Measurements from ENCODE around the gene SHISA2. TPM values are rescaled to one million over a fixed set of nuclear protein-coding genes. Genes with fewer than 3 reads are reported as not detected.

SHISA2 gene
- total RNA-seq, 4 donors from 2014 or later, result 2.8 to 19.3 (median 3.2) TPM

DNA sequence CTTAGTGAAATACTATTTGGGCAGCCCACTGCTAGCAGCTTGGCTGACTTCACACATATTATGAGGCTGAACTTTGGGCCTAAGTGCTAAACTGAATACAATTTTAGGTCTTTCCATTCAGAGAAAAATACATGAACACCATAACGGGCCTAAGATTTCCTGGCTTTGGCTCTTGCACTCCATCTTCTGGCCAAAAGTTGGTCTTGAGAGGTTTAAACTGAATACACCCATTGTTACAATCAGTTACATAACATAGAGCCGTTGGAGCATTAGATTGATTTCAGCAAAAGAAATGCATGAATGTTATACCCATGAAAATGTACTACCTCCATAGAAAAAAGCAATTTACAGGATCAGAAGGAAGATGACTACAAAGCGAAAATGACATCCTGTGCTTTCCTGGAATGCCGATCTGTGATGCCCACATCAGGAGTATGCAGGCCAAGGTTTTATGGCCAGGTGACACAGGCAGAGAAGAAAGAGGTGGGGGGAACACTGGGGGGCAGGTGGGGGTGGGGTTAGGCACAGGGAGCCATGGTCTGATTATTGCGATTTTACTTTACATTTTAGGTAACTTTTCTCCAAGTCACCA, 11.1 kb upstream of the SHISA2 start:
- no peak overlapping the region for H3K27ac ChIP-seq
- TF ChIP-seq, protein P1, sequence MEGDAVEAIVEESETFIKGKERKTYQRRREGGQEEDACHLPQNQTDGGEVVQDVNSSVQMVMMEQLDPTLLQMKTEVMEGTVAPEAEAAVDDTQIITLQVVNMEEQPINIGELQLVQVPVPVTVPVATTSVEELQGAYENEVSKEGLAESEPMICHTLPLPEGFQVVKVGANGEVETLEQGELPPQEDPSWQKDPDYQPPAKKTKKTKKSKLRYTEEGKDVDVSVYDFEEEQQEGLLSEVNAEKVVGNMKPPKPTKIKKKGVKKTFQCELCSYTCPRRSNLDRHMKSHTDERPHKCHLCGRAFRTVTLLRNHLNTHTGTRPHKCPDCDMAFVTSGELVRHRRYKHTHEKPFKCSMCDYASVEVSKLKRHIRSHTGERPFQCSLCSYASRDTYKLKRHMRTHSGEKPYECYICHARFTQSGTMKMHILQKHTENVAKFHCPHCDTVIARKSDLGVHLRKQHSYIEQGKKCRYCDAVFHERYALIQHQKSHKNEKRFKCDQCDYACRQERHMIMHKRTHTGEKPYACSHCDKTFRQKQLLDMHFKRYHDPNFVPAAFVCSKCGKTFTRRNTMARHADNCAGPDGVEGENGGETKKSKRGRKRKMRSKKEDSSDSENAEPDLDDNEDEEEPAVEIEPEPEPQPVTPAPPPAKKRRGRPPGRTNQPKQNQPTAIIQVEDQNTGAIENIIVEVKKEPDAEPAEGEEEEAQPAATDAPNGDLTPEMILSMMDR (IDR thresholded peaks at IDR 0.05 in 4 of 5, conservative IDR thresholded peaks at IDR 0.05 in 1 of 5), result peak; percentile 22 to 71 (median 49)
- TF ChIP-seq POLR2A (IDR thresholded peaks at IDR 0.05), result no peak
- DNase-seq (no peak), ATAC-seq (peak; percentile 34 to 60)
- no peaks in the 10 kb centered on the region for H3K9me3 ChIP-seq
- no peaks in the 10 kb centered on the region for H3K27me3 ChIP-seq
- intact Hi-C loops (cut with DNase I; ENCODE audit: low total_unique reads) (loop anchor here (2.0 kb wide), 1 partner anchor 488 kb away; no protein-coding TSS in a partner anchor), in situ Hi-C loops (cut with MboI; ENCODE audit: low sequenced_read_pairs in 4 of 4) (loop anchor here in 2 of 4 donors (5.0 kb wide), 1 partner anchor 491 kb away; no protein-coding TSS in a partner anchor)
- no peak overlapping the region for H3K4me3 ChIP-seq
- peaks cover 0 to 5% of the 10 kb centered on the region in 2 donors for H3K4me1 ChIP-seq
- no peaks in the 10 kb centered on the region for H3K36me3 ChIP-seq

DNA sequence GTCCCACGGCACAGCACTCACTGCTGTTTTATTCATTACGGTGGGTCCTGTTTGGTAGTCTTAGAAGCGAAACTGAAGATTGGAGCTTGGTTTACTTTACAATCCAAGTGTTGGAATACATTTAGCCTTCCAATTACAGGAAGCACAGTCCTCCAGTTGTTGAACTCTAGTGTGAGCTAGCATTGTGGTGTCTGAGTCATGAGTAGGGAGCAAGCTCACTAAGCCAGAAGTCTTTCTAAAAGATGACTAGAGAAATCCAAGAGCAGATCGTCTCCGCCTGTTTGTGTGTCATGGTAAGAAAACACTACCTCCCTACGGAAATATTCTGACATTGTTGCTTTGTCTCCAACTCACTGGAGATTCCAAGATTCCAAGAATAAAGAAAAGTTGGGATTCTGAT, 10.1 kb upstream of the SHISA2 start:
- ATAC-seq (peak; percentile 77 to 85), DNase-seq (no peak)
- Histone ChIP-seq H3K4me1 (peaks cover 0 to 5% of the 10 kb centered on the region in 2 donors), H3K27me3 (no peaks in the 10 kb centered on the region), H3K4me3 (no peak overlapping the region), H3K36me3 (no peaks in the 10 kb centered on the region), H3K9me3 (no peaks in the 10 kb centered on the region), H3K27ac (peak overlapping the region in 1 of 4 donors; percentile 22)
- intact Hi-C loops (cut with DNase I; ENCODE audit: low total_unique reads), result loop anchor here (2.0 kb wide), 1 partner anchor 487 kb away; no protein-coding TSS in a partner anchor
- TF ChIP-seq, protein P1 (IDR thresholded peaks at IDR 0.05 in 4 of 5, conservative IDR thresholded peaks at IDR 0.05 in 1 of 5), result no peak
- TF ChIP-seq POLR2A (IDR thresholded peaks at IDR 0.05), result no peak
- in situ Hi-C loops (cut with MboI; ENCODE audit: low sequenced_read_pairs in 4 of 4), result loop anchor here in 2 of 4 donors (5.0 kb wide), 1 partner anchor 490 kb away; no protein-coding TSS in a partner anchor

DNA sequence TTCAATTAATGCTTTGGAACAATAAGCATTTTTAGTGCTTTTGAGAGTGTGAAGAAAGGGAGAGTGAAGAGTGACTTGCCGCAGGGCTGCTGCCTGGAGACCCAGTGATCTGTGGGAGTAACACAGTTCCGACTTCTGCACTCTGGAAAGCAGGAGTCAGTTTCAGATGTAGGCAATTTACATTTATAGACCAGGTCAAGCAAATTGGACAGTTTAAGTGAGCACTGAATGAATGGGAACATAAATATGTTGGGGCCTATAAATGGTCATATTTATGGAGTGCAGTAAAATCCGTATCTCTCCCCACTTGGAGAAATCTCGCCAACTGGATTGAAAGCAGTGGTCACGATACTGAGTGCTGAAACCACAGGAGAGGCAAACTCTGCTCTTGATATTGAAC, 9.4 kb upstream of the SHISA2 start:
- in situ Hi-C loops (cut with MboI; ENCODE audit: low sequenced_read_pairs in 4 of 4), result loop anchor here in 2 of 4 donors (5.0 kb wide), 1 partner anchor 489 kb away; no protein-coding TSS in a partner anchor
- DNase-seq (no peak), ATAC-seq (no peak)
- Histone ChIP-seq H3K4me3 (no peak overlapping the region), H3K9me3 (no peaks in the 10 kb centered on the region), H3K27ac (no peak overlapping the region), H3K27me3 (no peaks in the 10 kb centered on the region), H3K36me3 (no peaks in the 10 kb centered on the region), H3K4me1 (peaks cover 0 to 5% of the 10 kb centered on the region in 2 donors)
- intact Hi-C loops (cut with DNase I; ENCODE audit: low total_unique reads), result no loop called here
- no peak for TF ChIP-seq POLR2A (IDR thresholded peaks at IDR 0.05)
- TF ChIP-seq, protein P1 (IDR thresholded peaks at IDR 0.05 in 4 of 5, conservative IDR thresholded peaks at IDR 0.05 in 1 of 5), result no peak

DNA sequence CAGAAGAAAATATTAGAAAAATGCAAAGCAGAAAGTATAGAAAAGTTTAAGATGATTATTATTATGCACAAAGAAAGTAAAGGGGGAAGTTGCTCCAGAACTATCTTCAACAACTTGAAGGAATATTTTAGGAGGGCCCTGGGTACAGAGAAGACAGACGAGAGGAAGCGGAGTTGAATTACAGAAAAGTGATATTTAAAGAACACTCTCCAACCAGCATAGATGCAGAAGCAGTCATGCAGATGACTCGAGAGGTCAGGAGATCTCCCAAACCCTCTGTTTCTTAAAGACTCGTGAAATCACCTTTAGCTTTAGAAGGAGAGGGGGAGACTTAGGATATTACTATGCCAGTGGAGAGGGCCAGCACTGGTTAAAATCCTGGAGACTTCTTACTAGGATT, 8.5 kb upstream of the SHISA2 start:
- H3K27ac ChIP-seq, result no peak overlapping the region
- in situ Hi-C loops (cut with MboI; ENCODE audit: low sequenced_read_pairs in 4 of 4), result loop anchor here in 2 of 4 donors (5.0 kb wide), 1 partner anchor 488 kb away; no protein-coding TSS in a partner anchor
- ATAC-seq, result peak in 1 of 2 donors; percentile 72
- DNase-seq, result no peak
- H3K27me3 ChIP-seq, result no peaks in the 10 kb centered on the region
- H3K4me1 ChIP-seq, result peaks cover 0 to 5% of the 10 kb centered on the region in 2 donors
- H3K36me3 ChIP-seq, result no peaks in the 10 kb centered on the region
- TF ChIP-seq POLR2A (IDR thresholded peaks at IDR 0.05), result no peak
- TF ChIP-seq, protein P1 (IDR thresholded peaks at IDR 0.05 in 4 of 5, conservative IDR thresholded peaks at IDR 0.05 in 1 of 5), result no peak
- intact Hi-C loops (cut with DNase I; ENCODE audit: low total_unique reads), result no loop called here
- H3K9me3 ChIP-seq, result no peaks in the 10 kb centered on the region
- H3K4me3 ChIP-seq, result no peak overlapping the region

Measured in gastrocnemius medialis (tissue), 4 donors.